H1 (cell line): Measurements from ENCODE around the gene CPXM1. TPM values are rescaled to one million over a fixed set of nuclear protein-coding genes. Genes with fewer than 3 reads are reported as not detected.

Experiments used
- CTCF ChIA-PET: fragments of 300-600 bp; sonication (Branson Sonifier 250); formaldehyde crosslinking; loops from one replicate; lab custom pipeline; 2021; ENCODE audit not compliant: partially characterized antibody; lab: Charles Lee
- POLR2A ChIA-PET: fragments of 300-600 bp; sonication (Branson Sonifier 250); formaldehyde crosslinking; loops from one replicate; lab custom pipeline; 2021; ENCODE audit warnings: inconsistent platforms; ENCODE audit not compliant: partially characterized antibody; lab: Charles Lee
- DNase-seq, 2 experiments: peaks; one replicate each; pipeline versions ENCODE4 v3.0.0 to v3.0.0-alpha.2; 2010 to 2022; ENCODE audit warnings: low spot score in 2 of 2, low read depth in 1 of 2, mixed read lengths in 1 of 2
- FAIRE-seq: peaks from 2 replicates; lab custom pipeline; 2011; peaks lifted over from hg19 to GRCh38; lab: Jason Lieb, UNC
- H2AFZ ChIP-seq: 2 replicates; pipeline ENCODE4 v1.8.1; 2012; ENCODE audit warnings: low read length, inconsistent platforms
- H2AK5ac ChIP-seq: 2 replicates; pipeline ENCODE4 v1.6.1; 2013; ENCODE audit warnings: low read depth, low read length
- H2BK120ac ChIP-seq: replicated peaks from 2 replicates; pipeline ENCODE3; 2013; ENCODE audit warnings: low read depth, low read length, inconsistent platforms
- H2BK12ac ChIP-seq: 2 replicates; pipeline ENCODE4 v1.6.1; 2013; ENCODE audit warnings: low read depth, low read length
- H2BK15ac ChIP-seq: 2 replicates; pipeline ENCODE4 v1.6.1; 2013; ENCODE audit warnings: low read length
- H2BK20ac ChIP-seq: 2 replicates; pipeline ENCODE4 v1.6.1; 2013; ENCODE audit warnings: low read length
- H2BK5ac ChIP-seq: 2 replicates; pipeline ENCODE4 v1.6.1; 2013; ENCODE audit warnings: low read depth, low read length
- H3K14ac ChIP-seq: 2 replicates; pipeline ENCODE4 v1.6.1; 2013; ENCODE audit warnings: inconsistent platforms; ENCODE audit not compliant: insufficient read length
- H3K18ac ChIP-seq: 2 replicates; pipeline ENCODE4 v1.6.1; 2013; ENCODE audit warnings: low read length; ENCODE audit errors: extremely low read depth
- H3K23ac ChIP-seq: 2 replicates; pipeline ENCODE4 v1.6.1; 2013; ENCODE audit warnings: inconsistent platforms; ENCODE audit not compliant: insufficient read length
- H3K23me2 ChIP-seq: 2 replicates; pipeline ENCODE4 v1.6.1; 2013; ENCODE audit warnings: low read depth, low read length
- H3K27ac ChIP-seq: 2 replicates; pipeline ENCODE4 v1.6.1; 2011; ENCODE audit warnings: low read depth, low read length, inconsistent platforms
- H3K27me3 ChIP-seq, 4 experiments: replicated peaks in 1 of 4; 1 replicate in 1 of 4; 2 replicates in 3 of 4; pipeline versions ENCODE4 v1.6.1 to v1.8.1; 2011 to 2013; ENCODE audit warnings: low read length in 3 of 4, mild to moderate bottlenecking in 3 of 4, inconsistent platforms in 2 of 4, mixed read lengths in 2 of 4, moderate library complexity in 1 of 4; ENCODE audit not compliant: control insufficient read depth in 3 of 4, insufficient read depth in 3 of 4; ENCODE audit errors: extremely low read depth in 1 of 4
- H3K36me3 ChIP-seq, 4 experiments: 2 replicates each; pipeline versions ENCODE4 v1.6.1 to v1.8.1; 2011 to 2013; ENCODE audit warnings: mild to moderate bottlenecking in 4 of 4, low read length in 3 of 4, moderate library complexity in 2 of 4, control low read depth in 1 of 4, inconsistent platforms in 1 of 4; ENCODE audit not compliant: insufficient read depth in 4 of 4, control insufficient read depth in 2 of 4
- H3K4ac ChIP-seq: replicated peaks from 2 replicates; pipeline ENCODE3; 2013; ENCODE audit warnings: low read length, low read depth, mixed read lengths, inconsistent platforms; ENCODE audit not compliant: insufficient read length
- H3K4me1 ChIP-seq, 4 experiments: replicated peaks in 1 of 4; 1 replicate in 1 of 4; 2 replicates in 3 of 4; pipeline versions ENCODE4 v1.6.1 to v1.8.1; 2011 to 2013; ENCODE audit warnings: low read length in 3 of 4, inconsistent platforms in 2 of 4, mixed read lengths in 1 of 4; ENCODE audit not compliant: insufficient read depth in 4 of 4, control insufficient read depth in 3 of 4
- H3K4me2 ChIP-seq, 2 experiments: 2 replicates each; pipeline versions ENCODE4 v1.6.1 to v1.8.1; 2011 to 2013; ENCODE audit warnings: low read depth in 2 of 2, low read length in 2 of 2, control low read depth in 1 of 2, inconsistent platforms in 1 of 2, mild to moderate bottlenecking in 1 of 2; ENCODE audit not compliant: insufficient read depth in 1 of 2
- H3K4me3 ChIP-seq, 4 experiments: fragments of 200-600, 300-600 bp in 1 of 4; sonication (generic), shearing (Covaris generic), sonication (Bioruptor Twin) in 1 of 4; 2 replicates each; pipeline versions ENCODE4 v1.5.1 to v1.8.1; 2011 to 2016; ENCODE audit warnings: low read length in 4 of 4, low read depth in 3 of 4, control low read depth in 2 of 4, inconsistent platforms in 2 of 4, mild to moderate bottlenecking in 2 of 4, mixed read lengths in 1 of 4, moderate library complexity in 1 of 4; ENCODE audit not compliant: insufficient read depth in 2 of 4; ENCODE audit errors: extremely low read depth in 1 of 4
- H3K56ac ChIP-seq: replicated peaks from 2 replicates; pipeline ENCODE3; 2013; ENCODE audit warnings: low read depth, mild to moderate bottlenecking, mixed read lengths, low read length, inconsistent platforms; ENCODE audit not compliant: insufficient read length
- H3K79me1 ChIP-seq: 2 replicates; pipeline ENCODE4 v1.6.1; 2013; ENCODE audit warnings: low read depth, low read length, control low read depth
- H3K79me2 ChIP-seq, 2 experiments: 2 replicates each; pipeline versions ENCODE4 v1.6.1 to v1.8.1; 2012 to 2013; ENCODE audit warnings: low read length in 2 of 2, mild to moderate bottlenecking in 2 of 2, inconsistent platforms in 1 of 2; ENCODE audit not compliant: insufficient read depth in 2 of 2, control insufficient read depth in 1 of 2
- H3K9ac ChIP-seq, 4 experiments: replicated peaks in 1 of 4; 1 replicate in 1 of 4; 2 replicates in 3 of 4; pipeline versions ENCODE4 v1.6.1 to v1.8.1; 2011 to 2013; ENCODE audit warnings: low read depth in 3 of 4, low read length in 3 of 4, control low read depth in 2 of 4, mild to moderate bottlenecking in 2 of 4, moderate library complexity in 2 of 4, inconsistent platforms in 1 of 4; ENCODE audit errors: extremely low read depth in 1 of 4
- H3K9me3 ChIP-seq, 2 experiments: 2 replicates each; pipeline versions ENCODE4 v1.6.1 to v1.8.1; 2012 to 2013; ENCODE audit warnings: mild to moderate bottlenecking in 2 of 2, moderate library complexity in 2 of 2, control low read depth in 1 of 2, inconsistent platforms in 1 of 2, low read depth in 1 of 2, low read length in 1 of 2, mixed read lengths in 1 of 2; ENCODE audit not compliant: insufficient read depth in 2 of 2
- H4K20me1 ChIP-seq, 2 experiments: replicated peaks in 1 of 2; 2 replicates each; pipeline versions ENCODE3 to v1.8.1; 2011 to 2013; ENCODE audit warnings: inconsistent platforms in 2 of 2, low read length in 2 of 2, mild to moderate bottlenecking in 1 of 2; ENCODE audit not compliant: insufficient read depth in 2 of 2, control insufficient read depth in 1 of 2
- H4K5ac ChIP-seq: 2 replicates; pipeline ENCODE4 v1.6.1; 2013; ENCODE audit warnings: low read length, low read depth, mixed read lengths, inconsistent platforms; ENCODE audit not compliant: insufficient read length
- H4K8ac ChIP-seq: 2 replicates; pipeline ENCODE4 v1.8.0; 2013; ENCODE audit warnings: mild to moderate bottlenecking, moderate library complexity, low read length, inconsistent platforms; ENCODE audit not compliant: insufficient read depth; ENCODE audit errors: extremely low read depth
- H4K91ac ChIP-seq: replicated peaks from 2 replicates; pipeline ENCODE3; 2013; ENCODE audit warnings: low read length, mixed read lengths, inconsistent platforms; ENCODE audit not compliant: insufficient read length
- BACH1 ChIP-seq: IDR thresholded peaks from 2 replicates; pipeline ENCODE4 v1.6.1; 2012; ENCODE audit warnings: low read length, improper control_type of control experiment
- EZH2 ChIP-seq: fragments of 200-600 bp; sonication (generic); IDR thresholded peaks from 2 replicates; pipeline ENCODE4 v1.7.1; 2012; ENCODE audit warnings: low read depth, mild to moderate bottlenecking, moderate library complexity, low read length, inconsistent platforms; ENCODE audit not compliant: severe bottlenecking
- SIX5 ChIP-seq: IDR thresholded peaks from 2 replicates; pipeline ENCODE4 v1.6.1; 2011; ENCODE audit warnings: mild to moderate bottlenecking, low read depth, low read length
- TAF1 ChIP-seq: IDR thresholded peaks from 2 replicates; pipeline ENCODE4 v1.6.1; 2011; ENCODE audit warnings: mild to moderate bottlenecking, low read depth, low read length
- WGBS, 2 experiments: shearing (Covaris generic) in 1 of 2; methylation state at CpG; one replicate each; pipeline versions ENCODE4 v1.1.6 to v1.1.7; 2013 to 2015; ENCODE audit warnings: low lambda C conversion rate in 2 of 2, mixed read lengths in 2 of 2, inconsistent platforms in 1 of 2, low coverage in 1 of 2, missing lambda C conversion rate in 1 of 2; ENCODE audit not compliant: insufficient replicate concordance in 2 of 2, insufficient coverage in 1 of 2, insufficient read length in 1 of 2; ENCODE audit errors: extremely low coverage in 1 of 2, missing lambda C conversion rate in 1 of 2; 5-methylcytosine and 5-hydroxymethylcytosine counted together
- polyA plus RNA-seq, 7 experiments: library from polyadenylated mRNA; depleted of rRNA in 3 of 7; stranded (reverse) in 5 of 7; unstranded in 2 of 7; fragments of >200 nt in 5 of 7; fragments of 200-250 nt in 2 of 7; gene quantifications; 1 replicate in 5 of 7; 2 replicates in 1 of 7; 4 replicates in 1 of 7; pipeline versions ENCODE4 v1.2.1 to v1.2.3, GENCODE V29; 2011 to 2013; ENCODE audit warnings: missing spikeins in 2 of 7, mixed read lengths in 2 of 7
- total RNA-seq: library from RNA; stranded (reverse); fragmentation: NEBNext Ultra II Directional; extraction: Animal tissue kit (Norgen Biotek cat#: 25700); gene quantifications from 2 replicates; pipeline ENCODE4 v1.2.1, GENCODE V29; 2021

Gene CPXM1
- total and polyA plus RNA-seq, 2 of the 8 experiments (the other 6 are each of a cell fraction or from before 2014, with no cell fraction given), result 31.3 to 81.9 TPM

GRCh38 chr20:2745060-2745910 is 55.1 kb downstream of the CPXM1 start:
- Histone ChIP-seq H2BK5ac (no peak overlapping the region; the same call in 1 of the 2 replicates), H3K56ac (no peak overlapping the region), H2BK20ac (no peak overlapping the region), H3K4me3 (no peak overlapping the region), H4K20me1 (peaks cover 0 to 2% of the 10 kb centered on the region in 2 experiments), H4K8ac (no peak overlapping the region), H3K23me2 (peaks cover 2% of the 10 kb centered on the region; the same call in 1 of the 2 replicates), H3K79me2 (no peaks in the 10 kb centered on the region), H2AFZ (no peak overlapping the region), H3K9ac (no peak overlapping the region), H3K36me3 (no peaks in the 10 kb centered on the region; a peak in 1 of 8 replicates), H3K14ac (no peak overlapping the region), H2BK15ac (peak overlapping the region; percentile 4; the same call in 1 of the 2 replicates), H3K27ac (no peak overlapping the region), H3K79me1 (no peaks in the 10 kb centered on the region), H3K4ac (no peak overlapping the region), H3K23ac (no peak overlapping the region), H3K18ac (no peak overlapping the region), H2BK12ac (no peak overlapping the region; the same call in 1 of the 2 replicates), H4K5ac (no peak overlapping the region), H3K9me3 (no peaks in the 10 kb centered on the region), H2BK120ac (no peak overlapping the region), H3K27me3 (peaks cover 17 to 53% (median 31%) of the 10 kb centered on the region in 4 experiments), H2AK5ac (no peak overlapping the region), H4K91ac (peak overlapping the region; percentile 12), H3K4me2 (no peak overlapping the region), H3K4me1 (peaks cover 2 to 23% (median 19%) of the 10 kb centered on the region in 4 experiments)
- no peak for DNase-seq
- no peak for FAIRE-seq
- TF ChIP-seq EZH2 (no peak), BACH1 (peak; percentile 82), SIX5 (no peak), TAF1 (no peak)
- 72% methylated on average over 12 of the region's 12 CpGs; no CpG with 5 or more reads in 1 of the 2 experiments for WGBS, 2 experiments
- POLR2A ChIA-PET, result interaction anchor here (0.6 to 1.0 kb wide), 2 partner anchors 35 to 56 kb away, joined by 3 read pairs; no protein-coding TSS in a partner anchor
- CTCF ChIA-PET, result interaction anchor here (0.6 to 18.6 kb wide), 8 partner anchors 7 to 256 kb away, joined by 3 to 286 read pairs (median 38); partner anchors contain the start of genes EBF4 and TMEM239
